Measurements from ENCODE around the gene UBC. TPM values are rescaled to one million over a fixed set of nuclear protein-coding genes. Genes with fewer than 3 reads are reported as not detected.

The UBC gene
- polyA plus RNA-seq, 3 donors from 2014 or later = 977 to 1,715 (median 1,389) TPM

DNA sequence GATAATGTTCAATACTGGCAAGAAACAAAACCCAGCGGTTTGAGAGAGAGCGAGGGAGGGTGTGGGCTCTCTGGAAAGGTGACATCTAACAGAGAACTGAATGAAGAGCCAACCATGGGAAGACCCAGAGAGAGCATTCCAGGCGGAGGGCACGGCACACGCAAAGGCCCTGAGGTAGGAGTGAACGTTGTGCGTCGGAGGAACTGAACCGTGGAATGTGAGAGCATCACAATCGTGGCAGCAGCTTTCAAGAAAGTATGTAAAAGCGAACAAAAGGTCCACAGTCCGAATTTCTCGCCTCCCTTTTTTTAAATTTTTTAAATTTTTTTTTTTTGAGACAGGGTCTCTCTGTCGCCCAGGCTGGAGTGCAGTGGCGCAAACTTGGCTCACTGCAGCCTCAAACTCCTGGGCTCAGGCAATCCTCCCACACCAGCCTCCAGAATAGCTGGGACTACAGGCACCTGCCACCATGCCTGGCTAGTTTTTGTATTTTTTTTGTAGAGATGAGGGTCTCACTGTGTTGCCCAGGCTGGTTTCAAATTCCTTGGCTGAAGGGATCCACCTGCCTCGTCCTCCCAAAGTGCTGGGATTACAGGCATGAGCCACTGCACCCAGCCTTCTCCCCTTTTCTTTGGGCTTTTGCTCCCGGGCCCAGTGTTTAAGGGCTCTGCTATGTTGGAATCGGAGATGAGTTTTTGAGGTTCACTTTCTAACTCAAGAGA lies 35.5 kb downstream of the UBC start:
- Mint-ChIP-seq H3K36me3 (no peaks in the 10 kb centered on the region), H3K9me3 (no peaks in the 10 kb centered on the region), H3K4me3 (no peak overlapping the region), H3K27ac (no peak overlapping the region), H3K27me3 (ENCODE audit: low read depth in 3 of 3) (peaks cover 0 to 2% (median 0%) of the 10 kb centered on the region in 3 donors), H3K4me1 (peaks cover 0 to 7% of the 10 kb centered on the region in 2 donors)
- DNase-seq = no peak

DNA sequence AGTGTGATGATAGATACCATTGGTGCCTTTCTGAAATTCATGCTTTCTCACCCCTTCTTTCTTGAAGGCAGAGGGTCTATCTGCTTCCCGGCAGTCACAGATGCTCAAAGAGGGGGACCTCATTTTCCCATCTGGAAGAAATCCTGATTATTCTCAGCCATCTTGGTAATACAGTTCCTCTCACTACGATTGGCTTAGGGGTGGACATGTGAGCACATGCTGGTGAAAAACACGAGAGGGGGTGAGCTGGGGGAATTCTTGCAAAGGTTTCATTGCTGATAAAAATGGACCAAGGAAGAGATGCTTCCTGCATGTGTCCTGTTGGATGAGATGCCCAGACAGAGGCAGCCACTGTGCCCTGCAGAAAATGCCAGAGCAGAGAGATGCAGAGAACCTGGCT lies 37.0 kb downstream of the UBC start:
- Mint-ChIP-seq H3K4me3 (no peak overlapping the region), H3K9me3 (no peaks in the 10 kb centered on the region), H3K27ac (no peak overlapping the region), H3K27me3 (ENCODE audit: low read depth in 3 of 3) (peaks cover 0 to 2% (median 0%) of the 10 kb centered on the region in 3 donors), H3K4me1 (peaks cover 0 to 7% of the 10 kb centered on the region in 2 donors), H3K36me3 (no peaks in the 10 kb centered on the region)
- DNase-seq = no peak

DNA sequence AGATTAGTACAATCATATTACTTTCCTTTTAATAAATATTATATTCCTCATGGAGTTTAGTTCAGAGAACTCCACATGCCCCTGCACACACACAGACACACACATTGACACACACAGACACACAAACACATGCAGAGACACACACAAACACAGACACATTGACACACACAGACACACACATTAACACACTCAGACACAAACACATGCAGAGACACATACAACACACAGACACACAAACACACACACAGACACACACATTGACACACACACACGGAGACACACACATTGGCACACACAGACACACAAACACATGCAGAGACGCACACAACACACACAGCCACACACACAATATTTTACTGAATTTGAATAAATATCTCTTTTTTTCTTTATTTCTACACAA lies 38.3 kb downstream of the UBC start:
- H3K4me1 Mint-ChIP-seq = peaks cover 0 to 5% of the 10 kb centered on the region in 2 donors
- H3K9me3 Mint-ChIP-seq = no peaks in the 10 kb centered on the region
- H3K27me3 Mint-ChIP-seq (ENCODE audit: low read depth in 3 of 3) = peaks cover 0 to 3% (median 2%) of the 10 kb centered on the region in 3 donors
- no peak overlapping the region for H3K27ac Mint-ChIP-seq
- no peak for DNase-seq
- H3K36me3 Mint-ChIP-seq = no peaks in the 10 kb centered on the region
- no peak overlapping the region for H3K4me3 Mint-ChIP-seq

DNA sequence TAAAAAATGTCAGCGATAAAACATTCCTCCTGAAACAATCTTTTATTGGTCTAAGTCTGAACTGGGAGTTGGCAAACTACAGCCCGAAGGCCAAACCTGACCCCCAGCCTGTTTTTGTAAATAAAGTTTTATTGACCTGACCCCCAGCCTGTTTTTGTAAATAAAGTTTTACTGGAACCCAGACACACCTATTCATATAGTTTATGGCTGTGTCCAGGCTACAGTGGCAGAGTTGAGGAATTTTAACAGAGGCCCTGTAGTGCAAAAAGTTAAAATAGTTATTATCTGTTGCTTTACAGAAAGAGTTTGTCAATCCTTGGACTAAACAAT lies 38.7 kb downstream of the UBC start:
- H3K4me1 Mint-ChIP-seq = peaks cover 0 to under 1% of the 10 kb centered on the region in 2 donors
- no peaks in the 10 kb centered on the region for H3K36me3 Mint-ChIP-seq
- no peak overlapping the region for H3K4me3 Mint-ChIP-seq
- no peak overlapping the region for H3K27ac Mint-ChIP-seq
- H3K9me3 Mint-ChIP-seq = no peaks in the 10 kb centered on the region
- peaks cover 0 to 3% (median under 1%) of the 10 kb centered on the region in 3 donors for H3K27me3 Mint-ChIP-seq (ENCODE audit: low read depth in 3 of 3)
- DNase-seq = no peak

DNA sequence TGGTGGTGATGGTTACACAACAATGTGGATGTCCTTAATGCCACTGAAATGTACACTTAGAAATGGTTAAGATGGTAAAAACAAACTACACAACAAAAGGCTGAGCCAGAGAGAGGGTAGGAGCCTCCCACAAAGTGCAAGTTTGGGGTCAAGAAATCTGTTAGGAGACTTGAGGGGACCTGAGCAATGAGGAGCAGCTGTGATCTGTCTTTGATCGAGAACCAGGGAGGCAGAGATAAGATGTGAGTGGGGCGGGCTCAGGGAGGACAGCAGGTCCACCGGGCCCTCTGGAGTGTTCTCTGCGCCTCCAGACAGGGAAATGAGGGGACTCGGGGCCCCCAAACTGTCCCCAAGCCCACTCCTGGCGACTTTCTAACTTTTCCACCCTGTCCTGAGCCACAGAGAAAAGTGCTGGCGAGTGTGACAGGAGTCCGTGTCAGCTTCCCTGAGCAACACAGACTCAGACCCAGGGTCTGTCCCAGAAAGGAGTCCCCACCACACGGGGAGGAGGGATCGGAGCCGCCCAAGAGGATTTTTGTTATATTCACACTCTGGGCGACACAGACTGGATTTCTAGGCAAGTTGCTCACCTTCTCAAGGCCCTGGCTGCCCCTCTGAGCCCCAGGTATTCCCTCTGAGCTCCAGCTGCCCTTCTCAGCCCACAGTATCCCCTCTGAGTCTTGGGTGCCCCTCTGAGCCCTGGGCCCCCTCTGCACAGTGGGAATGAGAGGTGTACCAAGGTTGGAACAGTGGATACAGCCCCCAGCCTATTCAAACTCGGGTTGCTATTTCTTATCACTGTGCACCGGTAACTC lies 39.3 kb downstream of the UBC start:
- peak overlapping the region in 1 of 6 donors; percentile 11 for H3K27ac Mint-ChIP-seq
- H3K4me3 Mint-ChIP-seq = no peak overlapping the region
- H3K27me3 Mint-ChIP-seq (ENCODE audit: low read depth in 3 of 3) = peaks cover 1 to 4% (median 3%) of the 10 kb centered on the region in 3 donors
- no peak for DNase-seq
- no peaks in the 10 kb centered on the region for H3K4me1 Mint-ChIP-seq
- no peaks in the 10 kb centered on the region for H3K9me3 Mint-ChIP-seq
- H3K36me3 Mint-ChIP-seq = no peaks in the 10 kb centered on the region

DNA sequence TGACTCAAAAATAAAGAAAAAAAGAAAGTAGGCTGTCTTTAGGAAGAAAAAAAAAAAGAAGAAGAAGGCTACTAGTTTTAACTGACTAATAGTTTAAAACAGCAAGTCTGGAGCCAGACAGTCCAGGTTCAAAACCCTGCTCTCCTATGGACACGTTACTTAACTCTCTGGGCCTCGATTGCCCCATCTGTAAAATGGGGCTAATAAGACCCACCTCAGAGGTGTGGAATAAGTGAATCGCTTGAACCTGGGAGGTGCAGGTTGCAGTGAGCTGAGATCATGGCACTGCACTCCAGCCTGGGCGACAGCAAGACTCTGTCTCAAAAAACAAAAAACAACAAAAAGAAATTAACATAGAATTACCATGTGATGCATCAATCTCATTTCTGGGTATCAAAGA lies 40.3 kb downstream of the UBC start:
- no peaks in the 10 kb centered on the region for H3K9me3 Mint-ChIP-seq
- no peak overlapping the region for H3K4me3 Mint-ChIP-seq
- H3K36me3 Mint-ChIP-seq = no peaks in the 10 kb centered on the region
- peaks cover 2 to 6% (median 6%) of the 10 kb centered on the region in 3 donors for H3K27me3 Mint-ChIP-seq (ENCODE audit: low read depth in 3 of 3)
- H3K4me1 Mint-ChIP-seq = peaks cover 0 to 4% of the 10 kb centered on the region in 2 donors
- no peak overlapping the region for H3K27ac Mint-ChIP-seq
- no peak for DNase-seq

DNA sequence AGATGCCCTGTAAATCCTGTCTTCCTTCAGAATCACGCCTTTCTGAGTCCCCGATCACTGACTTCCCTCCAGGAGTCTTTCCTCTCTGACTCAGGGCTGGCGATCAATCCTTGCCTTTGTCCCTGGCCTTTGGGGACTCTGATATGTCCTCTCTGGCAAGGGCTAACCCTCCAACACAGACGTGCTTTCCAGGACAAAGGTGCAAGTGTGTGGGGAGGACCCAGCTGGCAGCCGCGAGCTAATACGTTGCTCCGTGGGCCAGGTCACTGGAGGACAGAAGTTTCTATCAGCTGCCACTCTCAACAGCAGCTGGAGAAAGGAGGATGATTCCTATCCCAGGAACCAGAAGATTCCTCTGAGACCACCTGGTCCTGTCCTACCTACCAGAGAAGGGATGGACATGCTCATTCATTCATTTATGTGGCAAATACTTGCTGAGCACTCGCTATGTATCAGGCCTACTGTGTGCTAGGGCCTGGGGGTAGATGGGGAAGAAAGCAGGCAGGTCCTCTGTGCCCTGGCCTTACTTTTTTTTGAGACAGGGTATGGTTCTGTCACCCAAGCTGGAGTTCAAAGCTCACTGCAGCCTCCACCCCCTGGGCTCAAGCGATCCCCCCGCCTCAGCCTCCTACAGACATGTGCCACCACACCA lies 42.3 kb downstream of the UBC start:
- no peak overlapping the region for H3K27ac Mint-ChIP-seq
- DNase-seq = no peak
- no peaks in the 10 kb centered on the region for H3K9me3 Mint-ChIP-seq
- peaks cover 2 to 13% (median 7%) of the 10 kb centered on the region in 3 donors for H3K27me3 Mint-ChIP-seq (ENCODE audit: low read depth in 3 of 3)
- peaks cover 5 to 11% of the 10 kb centered on the region in 2 donors for H3K4me1 Mint-ChIP-seq
- H3K4me3 Mint-ChIP-seq = no peak overlapping the region
- no peaks in the 10 kb centered on the region for H3K36me3 Mint-ChIP-seq

DNA sequence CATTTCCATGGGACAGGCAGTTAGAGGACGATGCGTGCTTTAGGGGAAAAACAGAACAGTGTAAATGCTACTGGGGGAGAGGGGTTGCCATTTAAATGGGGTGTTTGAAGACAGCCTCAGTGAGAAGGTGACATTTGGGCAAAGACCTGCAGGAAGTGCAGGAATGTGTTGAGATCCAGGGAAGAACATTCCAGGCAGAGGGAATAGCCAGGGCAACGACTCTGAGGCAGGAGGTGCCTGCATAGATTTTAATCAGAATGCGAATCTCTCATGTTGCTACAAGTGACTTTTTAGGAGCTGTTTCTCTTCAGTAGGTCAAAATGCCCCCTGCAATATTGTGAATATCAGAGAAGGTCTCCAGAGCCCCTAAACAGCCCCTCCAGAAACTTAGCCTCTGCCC lies 43.2 kb downstream of the UBC start:
- no peak for DNase-seq
- Mint-ChIP-seq H3K27ac (no peak overlapping the region), H3K4me1 (peaks cover 5 to 11% of the 10 kb centered on the region in 2 donors), H3K4me3 (no peak overlapping the region), H3K36me3 (no peaks in the 10 kb centered on the region), H3K27me3 (ENCODE audit: low read depth in 3 of 3) (peaks cover 2 to 13% (median 7%) of the 10 kb centered on the region in 3 donors), H3K9me3 (no peaks in the 10 kb centered on the region)

DNA sequence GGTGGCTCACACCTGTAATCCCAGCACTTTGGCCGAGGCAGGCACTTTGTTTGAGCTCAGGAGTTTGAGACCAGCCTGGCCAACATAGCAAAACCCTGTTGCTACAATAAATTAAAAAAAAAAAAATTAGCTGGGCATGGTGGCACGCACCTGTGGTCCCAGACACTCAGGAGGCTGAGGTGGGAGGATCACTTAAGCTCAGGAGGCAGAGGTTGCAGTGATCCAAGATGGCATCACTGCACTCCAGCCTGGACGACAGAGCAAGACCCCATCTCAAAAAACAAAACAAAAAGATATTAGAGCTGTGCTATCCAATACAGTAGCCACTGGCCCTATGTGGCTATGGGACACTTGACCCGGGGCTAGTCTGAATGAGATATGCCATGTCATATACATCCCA lies 43.9 kb downstream of the UBC start:
- Mint-ChIP-seq H3K9me3 (no peaks in the 10 kb centered on the region), H3K4me3 (no peak overlapping the region), H3K27me3 (ENCODE audit: low read depth in 3 of 3) (peaks cover 2 to 13% (median 7%) of the 10 kb centered on the region in 3 donors), H3K36me3 (no peaks in the 10 kb centered on the region), H3K27ac (no peak overlapping the region), H3K4me1 (peaks cover 5 to 11% of the 10 kb centered on the region in 2 donors)
- DNase-seq = no peak

DNA sequence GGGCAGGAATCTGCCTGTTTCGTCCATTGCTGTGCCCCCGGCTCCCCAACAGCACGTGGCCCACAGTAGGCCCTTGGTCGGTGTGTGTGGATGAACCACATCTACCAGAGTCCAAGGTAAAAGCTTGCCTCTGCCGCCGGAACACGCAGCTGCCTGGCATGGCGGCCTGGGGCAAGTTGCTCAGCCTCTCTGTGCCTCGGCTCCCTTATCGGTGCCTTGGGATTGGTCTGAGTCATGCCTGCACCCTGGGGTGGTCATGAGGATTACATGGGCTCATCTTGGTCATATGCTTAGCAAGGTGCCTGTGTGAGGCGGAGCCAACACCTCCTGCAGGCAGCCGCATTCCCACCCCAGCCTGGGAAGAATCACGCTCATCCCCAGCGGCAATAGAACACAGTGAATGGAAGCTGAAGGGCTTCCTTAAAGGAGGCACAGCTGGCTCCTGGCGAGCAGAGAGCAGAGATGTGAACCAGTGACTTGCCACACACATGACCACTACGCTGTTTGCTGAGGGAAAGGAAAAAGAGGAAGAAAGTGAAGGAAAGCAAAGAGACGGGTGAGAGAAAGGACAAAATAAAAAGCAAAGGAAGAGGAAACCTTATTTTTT lies 45.3 kb downstream of the UBC start:
- no peaks in the 10 kb centered on the region for H3K36me3 Mint-ChIP-seq
- peaks cover 9 to 15% of the 10 kb centered on the region in 2 donors for H3K4me1 Mint-ChIP-seq
- no peak for DNase-seq
- no peak overlapping the region for H3K4me3 Mint-ChIP-seq
- H3K27me3 Mint-ChIP-seq (ENCODE audit: low read depth in 3 of 3) = peaks cover 2 to 13% (median 7%) of the 10 kb centered on the region in 3 donors
- no peaks in the 10 kb centered on the region for H3K9me3 Mint-ChIP-seq
- H3K27ac Mint-ChIP-seq = no peak overlapping the region

DNA sequence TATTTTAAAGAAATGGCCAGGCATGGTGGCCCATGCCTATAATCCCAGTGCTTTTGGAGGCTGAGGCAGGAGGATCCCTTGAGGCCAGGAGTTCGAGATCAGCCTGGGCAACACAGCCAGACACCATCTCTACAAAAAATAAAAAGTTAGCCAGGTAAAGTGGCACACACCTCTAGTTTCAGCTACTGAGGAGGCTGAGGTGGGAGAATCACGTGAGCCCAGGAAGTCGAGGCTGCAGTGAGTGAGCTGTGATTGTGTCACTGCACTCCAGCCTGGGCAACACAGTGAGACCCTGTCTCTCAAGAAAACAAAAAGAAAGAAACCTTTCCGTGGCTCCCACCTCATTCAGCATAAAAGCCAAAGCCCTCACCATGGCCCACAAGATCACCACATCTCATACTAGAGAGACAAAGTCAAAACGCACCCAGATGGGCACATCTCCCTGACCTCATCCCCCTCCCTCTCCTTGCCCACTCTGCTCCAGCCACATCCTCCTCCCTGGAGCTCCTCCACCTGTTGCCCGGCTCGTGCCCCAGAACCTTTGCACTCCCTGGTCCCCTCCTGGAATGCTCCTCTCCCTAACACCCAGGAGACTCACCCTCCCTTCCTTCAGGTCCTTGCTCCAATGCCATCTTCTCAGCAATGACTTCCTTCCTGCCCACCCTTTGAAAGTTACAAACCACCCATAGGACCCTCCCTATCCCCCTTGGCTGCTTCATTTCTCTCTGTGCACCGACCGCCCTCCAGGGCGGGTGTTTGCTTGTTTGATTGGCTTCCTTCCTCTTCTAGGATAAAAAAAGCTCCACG lies 46.0 kb downstream of the UBC start:
- no peaks in the 10 kb centered on the region for H3K9me3 Mint-ChIP-seq
- no peaks in the 10 kb centered on the region for H3K36me3 Mint-ChIP-seq
- peaks cover 2 to 13% (median 7%) of the 10 kb centered on the region in 3 donors for H3K27me3 Mint-ChIP-seq (ENCODE audit: low read depth in 3 of 3)
- H3K4me1 Mint-ChIP-seq = peaks cover 12 to 18% of the 10 kb centered on the region in 2 donors
- no peak overlapping the region for H3K4me3 Mint-ChIP-seq
- DNase-seq = no peak
- no peak overlapping the region for H3K27ac Mint-ChIP-seq

DNA sequence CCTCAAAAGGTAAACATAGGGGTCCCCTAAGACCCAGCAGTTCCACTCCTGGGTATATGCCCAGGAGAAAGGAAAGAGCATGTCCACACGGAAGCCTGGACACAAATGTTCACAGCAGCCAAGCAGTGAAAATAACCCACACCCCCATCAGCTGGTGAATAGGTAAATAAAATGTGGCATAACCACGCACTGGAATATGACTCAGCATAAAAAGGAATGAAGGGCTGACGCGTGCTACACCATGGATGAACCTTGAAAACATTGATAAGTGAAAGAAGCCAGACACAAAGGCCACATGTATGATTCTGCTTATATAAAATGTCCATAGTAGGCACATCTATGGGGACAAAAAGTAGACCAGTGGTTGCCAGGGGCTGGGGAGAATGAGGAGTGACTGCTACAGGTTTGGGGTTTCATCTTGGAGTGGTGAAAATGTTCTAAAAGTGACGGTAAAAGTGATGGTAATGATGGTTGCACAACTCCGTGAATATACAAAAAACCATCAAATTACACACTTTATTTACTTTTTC lies 47.0 kb downstream of the UBC start:
- Mint-ChIP-seq H3K27ac (no peak overlapping the region), H3K4me1 (peaks cover 18 to 23% of the 10 kb centered on the region in 2 donors), H3K9me3 (no peaks in the 10 kb centered on the region), H3K36me3 (no peaks in the 10 kb centered on the region), H3K27me3 (ENCODE audit: low read depth in 3 of 3) (peaks cover 2 to 13% (median 7%) of the 10 kb centered on the region in 3 donors), H3K4me3 (no peak overlapping the region)
- no peak for DNase-seq

DNA sequence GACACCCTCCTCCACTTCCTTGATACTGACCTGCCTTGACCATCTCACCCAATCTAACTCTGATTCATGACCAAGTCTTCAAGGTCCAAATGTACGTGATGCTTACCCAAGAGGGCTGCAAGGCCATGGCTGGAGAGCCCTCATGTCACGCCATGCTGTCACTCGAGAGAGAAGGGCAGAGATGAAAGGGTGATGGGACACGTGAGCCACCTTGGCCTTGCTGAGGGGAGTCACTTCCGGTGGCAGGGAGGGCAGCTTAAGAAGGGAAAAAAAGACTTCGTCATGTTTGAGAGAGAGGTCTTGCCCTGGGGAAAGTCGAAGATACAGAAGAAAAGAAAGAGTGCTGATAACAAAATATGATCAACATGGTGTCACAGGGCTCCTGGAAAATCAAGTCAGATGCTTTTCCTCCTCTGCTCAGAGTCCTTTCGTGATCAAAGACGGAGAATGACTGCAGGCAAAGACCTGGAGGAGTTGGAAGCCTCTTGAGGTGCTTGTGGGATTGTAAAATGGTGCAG lies 47.5 kb downstream of the UBC start:
- no peak overlapping the region for H3K27ac Mint-ChIP-seq
- peaks cover 2 to 13% (median 7%) of the 10 kb centered on the region in 3 donors for H3K27me3 Mint-ChIP-seq (ENCODE audit: low read depth in 3 of 3)
- H3K4me1 Mint-ChIP-seq = peaks cover 22 to 29% of the 10 kb centered on the region in 2 donors
- no peaks in the 10 kb centered on the region for H3K36me3 Mint-ChIP-seq
- no peak overlapping the region for H3K4me3 Mint-ChIP-seq
- H3K9me3 Mint-ChIP-seq = peaks cover 0 to 2% (median 0%) of the 10 kb centered on the region in 6 donors
- no peak for DNase-seq
